Stimulated activated CD8-positive, alpha-beta memory T cell treated with anti-CD3 and anti-CD28 coated beads, Interleukin-15, amount 100 ng/mL, for 24 hours (primary cell): Measurements from ENCODE around the gene AGBL1.

Source experiments
- DNase-seq: peaks from one replicate; pipeline ENCODE4 v3.0.0-alpha.2; 2020; ENCODE audit warnings: low read depth

The AGBL1 gene

GRCh38 chr15:86079508-86080266 is at the start of gene AGBL1:
Gene AGBL1, plus strand, starts transcription at chr15:86079871.
- no peak for DNase-seq

- no peak for DNase-seq
Measured at GRCh38 chr15:86034904-86035303, 44.8 kb upstream of the AGBL1 start.

- no peak for DNase-seq
Measured at GRCh38 chr15:86036243-86036642, 43.4 kb upstream of the AGBL1 start.

- DNase-seq, result no peak
Measured at GRCh38 chr15:86038491-86038890, 41.2 kb upstream of the AGBL1 start.

- no peak for DNase-seq
Measured at GRCh38 chr15:86040356-86041033, 39.2 kb upstream of the AGBL1 start.

GRCh38 chr15:86041399-86041798 is 38.3 kb upstream of the AGBL1 start:
- no peak for DNase-seq

- DNase-seq, result no peak
Measured at GRCh38 chr15:86042226-86042625, 37.4 kb upstream of the AGBL1 start.

- no peak for DNase-seq
Measured at GRCh38 chr15:86044981-86045380, 34.7 kb upstream of the AGBL1 start.

GRCh38 chr15:86054338-86054737 is 25.3 kb upstream of the AGBL1 start:
- DNase-seq, result no peak

GRCh38 chr15:86055688-86056087 is 24.0 kb upstream of the AGBL1 start:
- no peak for DNase-seq

- DNase-seq, result no peak
Measured at GRCh38 chr15:86059851-86060250, 19.8 kb upstream of the AGBL1 start.

GRCh38 chr15:86060674-86061073 is 19.0 kb upstream of the AGBL1 start:
- no peak for DNase-seq

GRCh38 chr15:86061581-86061980 is 18.1 kb upstream of the AGBL1 start:
- no peak for DNase-seq

- DNase-seq, result no peak
Measured at GRCh38 chr15:86062646-86063243, 16.9 kb upstream of the AGBL1 start.

GRCh38 chr15:86063356-86064095 is 16.1 kb upstream of the AGBL1 start:
- DNase-seq, result no peak

GRCh38 chr15:86064326-86064725 is 15.3 kb upstream of the AGBL1 start:
- no peak for DNase-seq

GRCh38 chr15:86066174-86066834 is 13.4 kb upstream of the AGBL1 start:
- no peak for DNase-seq

- DNase-seq, result no peak
Measured at GRCh38 chr15:86073281-86073680, 6.4 kb upstream of the AGBL1 start.

GRCh38 chr15:86076468-86076867 is 3.2 kb upstream of the AGBL1 start:
- DNase-seq, result no peak

- no peak for DNase-seq
Measured at GRCh38 chr15:86077070-86077469, 2.6 kb upstream of the AGBL1 start.

- DNase-seq, result no peak
Measured at GRCh38 chr15:86080302-86080701, 631 bp downstream of the AGBL1 start.
